ENCODE measurements around the gene IFFO2.

Gene IFFO2

GRCh38 chr1:18956193-18957135, at the start of gene IFFO2:
TSS of gene IFFO2 (minus strand) at chr1:18956676. CDS start at chr1:18956332, 344 bp downstream.
- DNase-seq (ENCODE audit: low spot score): peak; percentile 100

DNA sequence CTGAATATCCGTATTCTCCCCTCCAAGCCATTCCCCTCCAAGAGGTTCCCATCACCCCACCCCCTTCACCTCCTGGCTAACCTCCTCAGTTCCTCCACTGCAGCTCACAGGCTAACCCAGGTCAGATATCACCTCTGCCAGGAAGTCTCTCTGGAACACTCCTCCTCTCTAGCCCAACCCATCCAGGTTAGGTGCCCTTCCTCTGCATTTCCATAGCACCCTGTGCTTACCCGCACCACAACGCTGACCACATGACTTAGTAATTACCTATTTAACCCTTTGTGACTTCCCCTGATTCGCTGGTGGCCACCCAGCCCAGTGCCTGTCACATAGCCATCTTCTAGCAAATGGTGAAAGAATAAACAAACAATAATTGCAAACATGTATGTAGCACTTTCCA, 49.5 kb upstream of the IFFO2 start:
- no peak for DNase-seq (ENCODE audit: low spot score)

DNA sequence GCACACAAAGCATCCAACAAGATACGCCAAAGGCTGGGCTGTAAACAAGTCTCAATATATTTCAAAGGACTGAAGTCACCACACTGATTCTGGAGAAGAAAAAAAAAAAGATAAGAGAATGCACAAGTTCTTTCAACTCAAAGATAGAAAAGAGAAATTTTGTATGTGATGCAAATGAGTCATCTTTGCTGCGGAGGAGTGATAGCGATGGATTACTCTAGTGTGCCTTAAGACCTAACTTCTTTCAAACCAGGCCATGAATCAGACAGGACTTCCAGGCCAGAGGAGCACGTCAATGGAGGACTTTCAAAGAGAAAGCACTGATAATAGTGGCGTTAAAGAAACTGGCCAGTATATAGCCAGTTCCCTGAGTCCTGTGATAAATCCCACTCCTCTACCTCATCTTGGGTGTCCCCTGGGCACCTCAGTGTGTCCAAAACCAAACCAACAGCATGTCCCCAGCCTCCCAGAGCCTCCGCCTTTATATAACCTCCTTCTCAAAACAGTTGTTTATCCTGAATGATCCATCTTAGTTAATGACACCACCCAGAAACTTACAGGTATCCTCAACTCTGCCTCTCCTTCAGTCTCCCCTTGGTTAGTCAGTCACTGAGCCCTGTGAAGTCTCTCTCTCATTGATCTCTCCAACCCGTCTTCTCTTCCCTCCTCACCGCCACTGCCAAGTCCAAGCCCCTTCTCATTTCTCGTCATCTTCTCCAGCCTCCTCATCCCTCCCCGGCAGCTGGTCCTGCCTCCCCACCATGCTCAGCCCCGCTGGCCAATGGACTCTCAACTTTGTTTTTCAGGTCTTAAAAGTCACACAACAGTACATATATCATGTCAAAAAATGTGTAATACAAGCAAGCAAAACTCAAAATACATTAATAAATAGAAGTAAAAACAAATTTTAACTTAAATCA, 47.2 kb upstream of the IFFO2 start:
- DNase-seq (ENCODE audit: low spot score): no peak

DNA sequence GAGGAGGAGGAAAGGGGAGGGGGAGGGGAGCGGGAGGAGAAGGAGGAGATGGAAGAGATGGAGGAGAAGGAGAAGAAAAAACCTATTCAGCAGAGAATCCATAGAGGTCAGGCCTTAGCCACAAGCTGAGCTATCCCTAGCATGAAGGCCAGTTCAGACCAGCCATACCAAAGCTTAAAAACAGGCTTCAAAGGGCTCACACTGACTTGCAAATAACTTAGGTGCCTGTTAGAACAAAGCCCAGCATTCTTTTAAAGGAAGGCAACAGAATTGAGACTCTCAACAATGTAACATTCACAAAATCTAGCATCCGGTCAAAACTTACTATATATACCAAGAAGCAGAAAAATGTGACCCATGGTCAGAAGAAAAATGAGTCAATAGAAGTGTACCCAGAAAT, 43.6 kb upstream of the IFFO2 start:
- DNase-seq (ENCODE audit: low spot score): no peak

- peak; percentile 67 for DNase-seq (ENCODE audit: low spot score)
Measured at GRCh38 chr1:18999359-18999758, 42.9 kb upstream of the IFFO2 start.

DNA sequence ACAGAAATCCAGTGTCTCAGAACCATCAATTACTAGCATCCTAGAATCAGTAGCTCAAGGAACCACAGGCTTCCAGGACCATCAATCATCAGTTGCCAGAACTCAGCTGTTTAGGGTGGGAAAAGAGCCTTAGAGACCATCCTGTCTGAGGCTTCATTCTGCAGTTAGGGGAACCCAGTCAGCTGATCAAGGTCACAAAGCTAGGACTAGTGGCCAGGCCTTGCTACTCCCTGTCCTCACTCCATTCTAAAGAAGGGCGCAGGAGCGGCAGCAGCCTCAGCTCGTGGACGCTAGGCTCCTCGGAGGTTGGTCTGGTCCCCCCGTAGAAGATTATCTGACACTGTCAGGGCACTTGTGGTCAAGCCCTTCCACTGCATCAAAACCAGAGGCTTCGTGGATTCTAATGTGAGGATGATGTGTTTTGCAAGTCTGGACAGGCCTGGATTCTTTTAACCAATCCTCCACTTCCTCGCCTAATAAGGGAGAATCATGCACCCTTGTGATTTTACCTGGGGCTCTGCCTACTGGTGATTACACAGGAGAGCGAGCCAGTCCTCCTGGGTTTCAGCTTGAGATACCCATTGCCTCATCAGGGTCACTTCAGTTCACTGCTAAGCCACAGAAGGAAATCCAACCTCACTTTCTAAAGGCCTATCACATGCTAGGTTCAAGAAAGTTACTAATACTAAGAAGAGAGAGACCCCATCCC, 41.7 kb upstream of the IFFO2 start:
- DNase-seq (ENCODE audit: low spot score): no peak

DNA sequence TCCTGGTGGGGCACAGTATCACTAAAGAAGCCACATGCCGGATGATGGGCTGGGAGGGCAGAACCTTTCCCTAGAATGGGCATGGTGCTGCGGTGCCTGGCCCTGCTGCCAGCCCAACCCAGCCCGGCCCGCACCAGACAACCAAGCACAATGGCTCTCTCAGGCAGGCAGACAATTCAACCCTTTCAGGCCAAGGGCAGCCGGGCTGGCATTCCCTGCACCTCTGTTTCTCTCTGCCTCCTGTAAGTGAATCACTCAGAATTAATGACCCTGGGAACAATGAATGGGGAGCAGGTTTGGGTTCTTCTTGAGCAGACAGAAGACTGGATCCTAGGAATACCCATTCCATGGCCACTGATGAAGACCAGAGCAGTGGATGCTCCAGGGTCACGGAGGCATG, 41.0 kb upstream of the IFFO2 start:
- no peak for DNase-seq (ENCODE audit: low spot score)

DNA sequence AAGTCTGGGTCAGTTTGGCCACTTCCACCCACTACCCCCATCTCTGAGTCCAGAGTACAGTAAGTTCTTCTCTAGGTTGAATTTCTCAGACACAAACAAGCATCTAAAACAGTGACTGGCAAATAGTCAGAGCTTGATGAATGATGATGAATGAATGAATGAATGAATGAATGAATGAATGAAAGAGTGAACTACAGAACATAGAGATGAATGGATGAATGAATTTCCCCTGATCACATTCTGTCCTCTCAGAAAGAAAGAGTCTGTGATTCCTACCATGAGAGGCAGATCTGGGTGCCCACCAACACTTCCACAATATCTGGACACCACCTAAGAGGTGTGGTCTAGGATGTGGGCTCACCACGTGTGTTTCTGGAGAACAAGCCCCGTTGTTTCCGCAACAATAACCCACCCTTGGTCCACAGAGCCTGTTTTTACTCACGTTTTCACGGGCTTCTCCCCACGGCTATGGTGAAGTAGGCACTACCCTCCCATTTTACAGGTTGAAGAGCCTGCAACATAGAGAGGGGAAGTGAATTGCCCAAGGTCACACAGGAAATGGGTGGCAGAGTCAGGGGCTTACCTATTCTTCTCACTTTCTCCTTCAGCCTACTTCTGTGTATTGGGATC, 40.2 kb upstream of the IFFO2 start:
- DNase-seq (ENCODE audit: low spot score): no peak

GRCh38 chr1:18994381-18994780, 37.9 kb upstream of the IFFO2 start:
- no peak for DNase-seq (ENCODE audit: low spot score)

GRCh38 chr1:18992646-18993045, 36.2 kb upstream of the IFFO2 start:
- no peak for DNase-seq (ENCODE audit: low spot score)

GRCh38 chr1:18991585-18991984, 35.1 kb upstream of the IFFO2 start:
- DNase-seq (ENCODE audit: low spot score): no peak

DNA sequence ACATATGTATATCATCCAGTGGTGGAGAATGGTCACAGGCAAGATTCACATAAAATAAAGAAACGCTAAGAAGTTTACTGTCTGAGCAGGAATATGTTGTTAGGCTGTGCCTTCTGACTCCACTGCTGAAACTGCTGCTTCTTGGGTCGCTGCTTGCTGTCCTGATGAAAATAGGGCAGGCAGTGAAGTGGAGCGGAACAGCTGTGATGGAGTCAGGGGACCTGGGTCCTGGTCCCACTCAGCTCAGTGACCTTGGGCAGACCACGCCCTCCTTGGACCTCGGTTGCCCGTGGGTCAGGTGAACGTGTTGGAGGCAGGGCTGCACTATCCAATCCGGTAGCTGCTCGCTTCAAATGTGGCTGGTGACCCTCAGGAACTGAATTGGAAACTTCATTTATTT, 33.4 kb upstream of the IFFO2 start:
- no peak for DNase-seq (ENCODE audit: low spot score)

GRCh38 chr1:18989176-18989799, 32.8 kb upstream of the IFFO2 start:
- no peak for DNase-seq (ENCODE audit: low spot score)

DNA sequence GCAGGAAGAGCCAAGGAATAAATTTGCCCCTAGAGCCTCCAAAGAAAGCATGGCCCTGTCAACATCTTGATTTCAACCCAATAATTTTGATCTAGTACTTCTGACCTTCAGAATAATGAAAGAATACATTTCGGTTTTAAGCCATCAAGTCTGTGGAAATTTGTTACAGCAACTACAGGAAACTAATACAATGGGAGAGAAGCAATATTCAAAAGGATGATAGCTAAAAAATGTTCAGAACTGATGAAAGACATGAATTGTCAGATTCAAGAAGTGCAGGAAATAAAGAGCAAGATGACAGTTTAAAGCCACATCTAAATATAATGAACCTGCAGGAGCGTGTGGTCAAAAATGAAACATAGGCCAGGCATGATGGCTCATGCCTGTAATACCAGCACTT, 24.8 kb upstream of the IFFO2 start:
- DNase-seq (ENCODE audit: low spot score): no peak

GRCh38 chr1:18978706-18979105, 22.2 kb upstream of the IFFO2 start:
- DNase-seq (ENCODE audit: low spot score): no peak

- DNase-seq (ENCODE audit: low spot score): no peak
Measured at GRCh38 chr1:18977428-18977827, 21.0 kb upstream of the IFFO2 start.

- no peak for DNase-seq (ENCODE audit: low spot score)
Measured at GRCh38 chr1:18976096-18976495, 19.6 kb upstream of the IFFO2 start.

DNA sequence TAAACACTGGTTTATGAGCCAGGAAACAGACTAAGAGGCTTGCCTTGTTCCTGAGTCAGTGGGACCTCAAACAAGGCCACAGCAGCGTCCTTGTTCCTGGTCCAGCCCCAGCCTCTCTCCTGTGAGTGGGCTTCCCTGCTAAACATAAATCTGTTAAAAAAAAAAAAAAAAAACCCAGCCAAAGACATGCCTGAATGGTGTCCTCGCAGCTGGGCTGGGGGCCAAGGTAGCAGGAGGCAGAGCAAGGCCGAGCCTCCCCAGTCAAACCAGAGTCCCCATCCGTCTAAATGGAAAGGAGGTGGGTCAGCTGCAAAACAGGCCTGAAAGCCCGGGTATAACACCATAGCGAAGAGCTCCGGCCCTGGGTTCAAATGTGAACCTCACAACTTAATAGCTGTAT, 18.1 kb upstream of the IFFO2 start:
- DNase-seq (ENCODE audit: low spot score): no peak

DNA sequence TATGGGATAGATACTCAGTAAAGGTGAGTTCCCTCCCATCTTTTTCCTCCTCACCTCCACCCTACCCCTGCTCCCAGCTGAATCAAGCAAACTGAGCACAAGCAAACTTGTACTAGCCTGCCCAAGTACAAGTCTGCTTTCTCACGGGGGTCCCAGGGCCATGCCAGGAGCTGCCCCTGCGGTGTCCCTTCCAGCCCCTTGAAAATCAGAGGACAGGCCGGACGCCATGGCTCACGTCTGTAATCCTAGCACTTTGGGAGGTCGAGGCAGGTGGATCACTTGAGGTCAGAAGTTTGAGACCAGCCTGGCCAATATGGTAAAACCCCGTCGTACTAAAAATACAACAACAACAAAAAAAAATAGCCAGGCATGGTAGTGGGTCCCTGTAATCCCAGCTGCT, 17.5 kb upstream of the IFFO2 start:
- no peak for DNase-seq (ENCODE audit: low spot score)

DNA sequence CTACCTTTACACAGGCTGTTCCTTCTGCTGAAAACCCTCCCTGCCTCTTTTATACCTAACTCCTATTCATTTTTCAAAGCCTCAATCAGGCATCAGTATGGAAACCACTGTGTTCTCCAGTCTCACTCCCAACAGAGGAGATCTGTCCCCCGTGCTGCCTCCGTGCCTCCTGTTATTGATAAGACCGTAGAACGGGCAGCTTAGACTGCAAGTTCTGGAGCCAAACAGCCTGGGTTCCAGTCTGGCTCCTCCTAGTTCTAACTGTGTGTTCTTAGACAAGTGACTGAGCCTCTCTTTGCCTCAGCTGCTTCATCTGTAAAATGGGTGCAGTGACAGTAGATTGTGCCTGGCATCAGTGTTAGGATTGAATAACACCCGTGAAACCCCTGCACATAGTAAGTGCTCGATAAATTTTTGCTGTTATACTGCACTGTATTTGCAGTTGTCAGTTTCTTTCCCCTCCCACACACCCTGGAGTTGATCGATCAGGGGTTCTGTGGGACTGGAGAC, 17.0 kb upstream of the IFFO2 start:
- DNase-seq (ENCODE audit: low spot score): no peak

DNA sequence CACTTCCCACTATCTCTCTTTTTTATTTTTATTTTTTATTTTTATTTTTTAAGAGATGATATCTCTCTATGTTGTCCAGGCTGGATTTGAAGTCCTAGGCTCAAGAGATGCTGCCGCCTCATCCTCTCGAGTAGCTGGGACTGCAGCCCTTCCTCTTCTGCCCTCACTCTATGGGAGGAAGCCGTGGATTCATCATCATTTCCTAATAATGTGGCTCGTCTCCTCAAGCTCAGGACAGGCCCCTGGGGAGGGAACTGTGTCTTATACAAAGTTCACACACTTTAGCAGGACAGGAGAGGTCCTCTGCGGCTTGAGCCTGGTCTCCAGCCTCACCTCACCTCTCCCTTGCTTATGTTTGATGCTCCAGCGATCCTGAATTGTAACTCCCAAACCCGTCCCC, 16.5 kb upstream of the IFFO2 start:
- DNase-seq (ENCODE audit: low spot score): no peak
